Loucy (cell line): ENCODE results near the gene ANKRD13A.

Source experiments
- EZH2phosphoT487 ChIP-seq: fragments of 200-600 bp; IDR thresholded peaks from 2 replicates; pipeline ENCODE4 v1.6.1; 2018; ENCODE audit warnings: antibody characterized with exemption, mild to moderate bottlenecking, moderate library complexity, borderline replicate concordance
- TF ChIP-seq, protein P1 (sequence below): fragments of 200-600 bp; sonication (generic); conservative IDR thresholded peaks from 2 replicates; pipeline ENCODE4 v1.5.1; 2014; ENCODE audit warnings: mild to moderate bottlenecking, antibody characterized with exemption, low read length

DNA sequence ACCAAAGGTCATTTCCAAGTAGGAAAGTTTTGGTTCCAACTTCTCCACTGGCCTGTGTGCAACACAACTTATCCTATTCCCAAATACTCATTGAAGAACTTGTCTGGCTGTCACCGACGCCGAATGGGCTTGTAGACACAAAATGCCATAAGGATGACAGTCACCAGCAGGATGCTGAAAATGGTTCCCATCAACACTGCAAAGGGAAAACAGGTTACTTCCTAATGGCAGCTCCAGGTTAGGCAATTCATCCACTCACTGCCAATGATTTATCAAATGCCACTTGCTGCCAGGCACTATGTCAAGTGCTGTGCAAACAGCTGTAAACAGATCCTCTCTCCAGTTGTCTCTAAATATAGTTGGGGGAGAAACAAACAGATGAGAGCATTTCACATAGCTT, 43.0 kb downstream of the ANKRD13A start:
- TF ChIP-seq, protein P1, sequence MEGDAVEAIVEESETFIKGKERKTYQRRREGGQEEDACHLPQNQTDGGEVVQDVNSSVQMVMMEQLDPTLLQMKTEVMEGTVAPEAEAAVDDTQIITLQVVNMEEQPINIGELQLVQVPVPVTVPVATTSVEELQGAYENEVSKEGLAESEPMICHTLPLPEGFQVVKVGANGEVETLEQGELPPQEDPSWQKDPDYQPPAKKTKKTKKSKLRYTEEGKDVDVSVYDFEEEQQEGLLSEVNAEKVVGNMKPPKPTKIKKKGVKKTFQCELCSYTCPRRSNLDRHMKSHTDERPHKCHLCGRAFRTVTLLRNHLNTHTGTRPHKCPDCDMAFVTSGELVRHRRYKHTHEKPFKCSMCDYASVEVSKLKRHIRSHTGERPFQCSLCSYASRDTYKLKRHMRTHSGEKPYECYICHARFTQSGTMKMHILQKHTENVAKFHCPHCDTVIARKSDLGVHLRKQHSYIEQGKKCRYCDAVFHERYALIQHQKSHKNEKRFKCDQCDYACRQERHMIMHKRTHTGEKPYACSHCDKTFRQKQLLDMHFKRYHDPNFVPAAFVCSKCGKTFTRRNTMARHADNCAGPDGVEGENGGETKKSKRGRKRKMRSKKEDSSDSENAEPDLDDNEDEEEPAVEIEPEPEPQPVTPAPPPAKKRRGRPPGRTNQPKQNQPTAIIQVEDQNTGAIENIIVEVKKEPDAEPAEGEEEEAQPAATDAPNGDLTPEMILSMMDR: no peak
- TF ChIP-seq EZH2phosphoT487: no peak
